OCI-LY3 (cell line): ENCODE data around the gene ERP27.

Experiments used
- EZH2phosphoT487 ChIP-seq: fragments of 200-600 bp; shearing (Covaris generic); IDR thresholded peaks from 2 replicates; pipeline ENCODE4 v1.6.1; 2018; ENCODE audit warnings: antibody characterized with exemption, mixed run types, low read depth
- TF ChIP-seq, protein P1 (sequence below): fragments of 200-600, 300-600 bp; sonication (generic); IDR thresholded peaks from 2 replicates; pipeline ENCODE4 v1.5.1; 2014; ENCODE audit warnings: antibody characterized with exemption, low read length, low read depth

DNA sequence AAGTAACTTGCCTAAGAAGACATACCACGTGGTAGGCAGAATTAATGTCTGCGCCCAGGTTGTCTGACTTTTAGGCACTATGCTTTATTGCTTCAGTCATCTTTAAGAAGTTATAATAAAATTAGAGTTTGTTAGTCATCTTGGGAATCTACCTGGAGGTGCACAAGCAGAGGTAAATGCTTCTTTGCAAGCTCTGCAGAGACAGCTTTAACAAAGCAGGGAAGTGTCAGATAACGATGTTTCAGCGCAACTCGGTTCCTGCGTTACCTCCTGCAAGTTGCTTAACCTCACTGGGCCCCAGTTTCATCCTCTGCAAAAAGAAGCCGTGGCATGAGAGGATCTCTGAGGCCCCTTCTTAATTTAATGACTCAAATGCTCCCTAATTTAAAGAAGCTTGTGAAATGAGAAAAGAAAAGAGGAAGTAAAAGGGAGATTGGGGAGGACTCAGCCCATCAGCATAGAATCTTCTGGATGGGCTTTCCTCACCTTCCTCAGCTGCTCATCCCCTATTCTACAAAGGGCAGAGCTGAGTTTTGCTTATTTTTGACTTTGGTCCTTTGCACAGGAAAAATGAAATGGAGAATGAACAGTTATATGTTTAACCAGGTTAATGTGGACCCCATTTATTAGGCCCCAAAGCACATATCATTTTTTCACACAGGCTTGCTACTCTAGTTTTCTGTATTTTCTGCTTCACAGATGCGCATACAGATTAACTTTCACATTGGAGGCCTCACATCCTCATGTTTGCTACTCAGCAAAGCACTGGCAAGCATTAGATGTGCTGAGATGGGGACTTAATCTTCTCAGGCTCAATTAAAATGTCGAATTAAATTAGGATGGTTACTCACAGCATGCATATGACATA is 17.9 kb upstream of the ERP27 start:
- TF ChIP-seq, protein P1, sequence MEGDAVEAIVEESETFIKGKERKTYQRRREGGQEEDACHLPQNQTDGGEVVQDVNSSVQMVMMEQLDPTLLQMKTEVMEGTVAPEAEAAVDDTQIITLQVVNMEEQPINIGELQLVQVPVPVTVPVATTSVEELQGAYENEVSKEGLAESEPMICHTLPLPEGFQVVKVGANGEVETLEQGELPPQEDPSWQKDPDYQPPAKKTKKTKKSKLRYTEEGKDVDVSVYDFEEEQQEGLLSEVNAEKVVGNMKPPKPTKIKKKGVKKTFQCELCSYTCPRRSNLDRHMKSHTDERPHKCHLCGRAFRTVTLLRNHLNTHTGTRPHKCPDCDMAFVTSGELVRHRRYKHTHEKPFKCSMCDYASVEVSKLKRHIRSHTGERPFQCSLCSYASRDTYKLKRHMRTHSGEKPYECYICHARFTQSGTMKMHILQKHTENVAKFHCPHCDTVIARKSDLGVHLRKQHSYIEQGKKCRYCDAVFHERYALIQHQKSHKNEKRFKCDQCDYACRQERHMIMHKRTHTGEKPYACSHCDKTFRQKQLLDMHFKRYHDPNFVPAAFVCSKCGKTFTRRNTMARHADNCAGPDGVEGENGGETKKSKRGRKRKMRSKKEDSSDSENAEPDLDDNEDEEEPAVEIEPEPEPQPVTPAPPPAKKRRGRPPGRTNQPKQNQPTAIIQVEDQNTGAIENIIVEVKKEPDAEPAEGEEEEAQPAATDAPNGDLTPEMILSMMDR, result no peak
- no peak for TF ChIP-seq EZH2phosphoT487
